Panc1 (cell line): ENCODE results near the gene FAF2. TPM values are rescaled to one million over a fixed set of nuclear protein-coding genes. Genes with fewer than 3 reads are reported as not detected.
A peak's percentile ranks its signal among the peaks of the same experiment; 100 is the strongest.

ENCODE experiments used
- ATAC-seq: fragments of 200-7000 bp; cut with Tn5 transposase; 2 replicates; pipeline ENCODE4 v1.9.1; 2020; ENCODE audit warnings: mild to moderate bottlenecking, moderate library complexity
- BruUV-seq: library from RNA; stranded (reverse); fragments of 400-500 nt; replicated peaks from 2 replicates; lab custom pipeline; 2021; lab: Mats Ljungman, UMichigan
- CTCF ChIA-PET: fragments of 300-600 bp; sonication (Branson Sonifier 250); formaldehyde crosslinking; loops from one replicate; lab custom pipeline; 2022; ENCODE audit warnings: antibody characterized with exemption; lab: Charles Lee
- POLR2A ChIA-PET: fragments of 300-600 bp; sonication (Branson Sonifier 250); formaldehyde crosslinking; loops from one replicate; lab custom pipeline; 2022; ENCODE audit warnings: antibody characterized with exemption; lab: Charles Lee
- DNase-seq: peaks from one replicate; pipeline ENCODE4 v3.0.0-alpha.2; 2010; ENCODE audit warnings: low read depth, low spot score
- H3K27ac ChIP-seq: 2 replicates; pipeline ENCODE4 v1.5.1; 2011; ENCODE audit warnings: mild to moderate bottlenecking, low read length, inconsistent platforms
- H3K27me3 ChIP-seq: fragments of 200-500 bp; sonication (Bioruptor generic); 2 replicates; pipeline ENCODE4 v1.6.0; 2014; ENCODE audit warnings: low read length, inconsistent platforms; ENCODE audit not compliant: control insufficient read depth, insufficient read depth
- H3K36me3 ChIP-seq: fragments of 200-500 bp; sonication (Bioruptor generic); 2 replicates; pipeline ENCODE4 v1.5.1; 2014; ENCODE audit warnings: inconsistent platforms, mild to moderate bottlenecking, low read length, moderate library complexity; ENCODE audit not compliant: control insufficient read depth, insufficient read depth
- H3K4me1 ChIP-seq: 2 replicates; pipeline ENCODE4 v1.5.1; 2011; ENCODE audit warnings: inconsistent platforms, mild to moderate bottlenecking, low read length, moderate library complexity; ENCODE audit not compliant: control insufficient read depth, insufficient read depth
- H3K4me3 ChIP-seq, 2 experiments: 2 replicates each; pipeline ENCODE4 v1.5.1; 2011 to 2012; ENCODE audit warnings: low read depth in 2 of 2, low read length in 2 of 2, mild to moderate bottlenecking in 2 of 2, inconsistent platforms in 1 of 2, moderate library complexity in 1 of 2
- H3K9me3 ChIP-seq: fragments of 200-500 bp; sonication (Bioruptor generic); 2 replicates; pipeline ENCODE4 v1.5.1; 2014; ENCODE audit warnings: low read depth, mild to moderate bottlenecking, inconsistent platforms, low read length, moderate library complexity; ENCODE audit not compliant: control insufficient read depth, insufficient read depth
- POLR2AphosphoS5 ChIP-seq: IDR thresholded peaks from 2 replicates; pipeline ENCODE4 v1.6.1; 2012; ENCODE audit warnings: mild to moderate bottlenecking, low read depth, low read length, moderate library complexity
- SIN3A ChIP-seq: IDR thresholded peaks from 2 replicates; pipeline ENCODE4 v1.6.1; 2012; ENCODE audit warnings: low read depth, mild to moderate bottlenecking, low read length, moderate library complexity, borderline replicate concordance; ENCODE audit not compliant: insufficient read depth
- TCF7L2 ChIP-seq: IDR thresholded peaks from 2 replicates; pipeline ENCODE4 v1.6.1; 2011; ENCODE audit warnings: mild to moderate bottlenecking, low read depth, low read length, inconsistent platforms
- in situ Hi-C: cut with HindIII; loops from 2 replicates; pipeline ENCODE4 v1.10.0; 2016; ENCODE audit warnings: low sequenced_read_pairs, low pct_unique_long_range_greater_than_20kb
- intact Hi-C: fragments of 100-400 bp; cut with micrococcal nuclease; formaldehyde crosslinking; loops from one replicate; pipeline ENCODE4 v1.10.0; 2022; ENCODE audit not compliant: unreplicated experiment
- total RNA-seq: library from RNA; stranded (reverse); gene quantifications from one replicate; pipeline ENCODE4 v1.2.1, GENCODE V29; 2021; ENCODE audit not compliant: unreplicated experiment
- TF ChIP-seq, protein P1 (sequence below), 2 experiments: IDR thresholded peaks; 2 replicates each; pipeline ENCODE4 v1.6.1; 2011 to 2012; ENCODE audit warnings: low read depth in 2 of 2, control low read depth in 1 of 2, low read length in 1 of 2, mild to moderate bottlenecking in 1 of 2, moderate library complexity in 1 of 2; ENCODE audit not compliant: insufficient read depth in 1 of 2
- TF ChIP-seq, protein P2 (sequence below): fragments of 450-650 bp; IDR thresholded peaks from 2 replicates; pipeline ENCODE4 v1.5.1; 2017; ENCODE audit warnings: mild to moderate bottlenecking

Gene FAF2
- total RNA-seq, 1 experiment from 2014 or later: 86.6 TPM

DNA sequence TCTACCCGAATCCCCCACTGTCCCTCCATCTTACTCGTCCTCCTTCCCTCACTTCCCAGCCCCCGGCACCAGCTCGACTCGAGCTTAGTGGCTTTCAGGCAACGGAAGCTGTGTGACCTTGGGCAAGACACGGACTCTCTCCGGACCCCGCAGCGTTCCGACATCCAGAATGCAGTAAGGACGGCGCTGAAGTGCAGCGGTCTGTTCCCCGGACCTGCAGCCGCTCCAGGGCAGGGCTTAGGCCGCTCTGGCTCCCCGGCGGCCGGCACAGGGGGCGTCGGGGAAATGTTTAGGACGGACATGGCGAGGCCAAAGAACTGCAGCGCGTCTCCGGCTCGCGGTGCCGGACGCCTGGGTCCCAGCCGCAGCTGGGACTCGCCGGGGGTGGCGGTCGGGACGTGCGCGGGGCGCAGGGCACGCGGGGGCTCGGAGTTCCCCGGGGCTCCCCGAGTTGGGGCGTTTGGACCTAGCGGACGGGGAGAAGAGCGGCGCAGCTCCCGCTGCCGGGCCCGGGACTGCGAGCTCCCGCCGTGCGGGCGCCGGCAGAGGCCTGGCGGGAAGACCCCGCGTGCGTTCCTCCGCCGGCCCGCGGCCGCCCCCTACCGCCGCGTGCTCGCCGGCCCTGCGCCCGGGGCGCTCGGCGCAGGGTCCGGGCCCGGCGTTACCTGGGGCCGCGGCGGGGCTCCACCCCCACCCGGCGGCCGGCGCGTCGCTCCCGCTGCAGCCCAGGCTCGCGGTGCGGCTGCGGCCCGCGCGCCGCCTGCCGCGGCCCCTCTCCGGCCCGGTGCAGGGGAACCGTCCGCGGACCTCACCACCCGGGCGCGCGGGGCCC is 94.6 kb downstream of the FAF2 start:
- ChIA-PET POLR2A (interaction anchor here (0.6 kb wide), 5 partner anchors 25 to 924 kb away, joined by 3 to 12 read pairs (median 7); no protein-coding TSS in a partner anchor), CTCF (interaction anchor here (0.6 to 1.0 kb wide), 9 partner anchors 7 to 127 kb away, joined by 3 to 16 read pairs (median 6); partner anchors contain the start of genes CLTB and EIF4E1B)
- H3K36me3 ChIP-seq: no peaks in the 10 kb centered on the region
- in situ Hi-C loops (no loop called here), intact Hi-C loops (no loop called here)
- H3K4me1 ChIP-seq: peaks cover 44% of the 10 kb centered on the region
- no TSS peak for BruUV-seq
- TF ChIP-seq, protein P1, sequence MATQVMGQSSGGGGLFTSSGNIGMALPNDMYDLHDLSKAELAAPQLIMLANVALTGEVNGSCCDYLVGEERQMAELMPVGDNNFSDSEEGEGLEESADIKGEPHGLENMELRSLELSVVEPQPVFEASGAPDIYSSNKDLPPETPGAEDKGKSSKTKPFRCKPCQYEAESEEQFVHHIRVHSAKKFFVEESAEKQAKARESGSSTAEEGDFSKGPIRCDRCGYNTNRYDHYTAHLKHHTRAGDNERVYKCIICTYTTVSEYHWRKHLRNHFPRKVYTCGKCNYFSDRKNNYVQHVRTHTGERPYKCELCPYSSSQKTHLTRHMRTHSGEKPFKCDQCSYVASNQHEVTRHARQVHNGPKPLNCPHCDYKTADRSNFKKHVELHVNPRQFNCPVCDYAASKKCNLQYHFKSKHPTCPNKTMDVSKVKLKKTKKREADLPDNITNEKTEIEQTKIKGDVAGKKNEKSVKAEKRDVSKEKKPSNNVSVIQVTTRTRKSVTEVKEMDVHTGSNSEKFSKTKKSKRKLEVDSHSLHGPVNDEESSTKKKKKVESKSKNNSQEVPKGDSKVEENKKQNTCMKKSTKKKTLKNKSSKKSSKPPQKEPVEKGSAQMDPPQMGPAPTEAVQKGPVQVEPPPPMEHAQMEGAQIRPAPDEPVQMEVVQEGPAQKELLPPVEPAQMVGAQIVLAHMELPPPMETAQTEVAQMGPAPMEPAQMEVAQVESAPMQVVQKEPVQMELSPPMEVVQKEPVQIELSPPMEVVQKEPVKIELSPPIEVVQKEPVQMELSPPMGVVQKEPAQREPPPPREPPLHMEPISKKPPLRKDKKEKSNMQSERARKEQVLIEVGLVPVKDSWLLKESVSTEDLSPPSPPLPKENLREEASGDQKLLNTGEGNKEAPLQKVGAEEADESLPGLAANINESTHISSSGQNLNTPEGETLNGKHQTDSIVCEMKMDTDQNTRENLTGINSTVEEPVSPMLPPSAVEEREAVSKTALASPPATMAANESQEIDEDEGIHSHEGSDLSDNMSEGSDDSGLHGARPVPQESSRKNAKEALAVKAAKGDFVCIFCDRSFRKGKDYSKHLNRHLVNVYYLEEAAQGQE (IDR thresholded peaks at IDR 0.05; ENCODE audit: insufficient read depth in 1 of 2, low read depth in 2 of 2, low read length in 1 of 2): no peak
- TF ChIP-seq TCF7L2: no peak
- TF ChIP-seq, protein P2, sequence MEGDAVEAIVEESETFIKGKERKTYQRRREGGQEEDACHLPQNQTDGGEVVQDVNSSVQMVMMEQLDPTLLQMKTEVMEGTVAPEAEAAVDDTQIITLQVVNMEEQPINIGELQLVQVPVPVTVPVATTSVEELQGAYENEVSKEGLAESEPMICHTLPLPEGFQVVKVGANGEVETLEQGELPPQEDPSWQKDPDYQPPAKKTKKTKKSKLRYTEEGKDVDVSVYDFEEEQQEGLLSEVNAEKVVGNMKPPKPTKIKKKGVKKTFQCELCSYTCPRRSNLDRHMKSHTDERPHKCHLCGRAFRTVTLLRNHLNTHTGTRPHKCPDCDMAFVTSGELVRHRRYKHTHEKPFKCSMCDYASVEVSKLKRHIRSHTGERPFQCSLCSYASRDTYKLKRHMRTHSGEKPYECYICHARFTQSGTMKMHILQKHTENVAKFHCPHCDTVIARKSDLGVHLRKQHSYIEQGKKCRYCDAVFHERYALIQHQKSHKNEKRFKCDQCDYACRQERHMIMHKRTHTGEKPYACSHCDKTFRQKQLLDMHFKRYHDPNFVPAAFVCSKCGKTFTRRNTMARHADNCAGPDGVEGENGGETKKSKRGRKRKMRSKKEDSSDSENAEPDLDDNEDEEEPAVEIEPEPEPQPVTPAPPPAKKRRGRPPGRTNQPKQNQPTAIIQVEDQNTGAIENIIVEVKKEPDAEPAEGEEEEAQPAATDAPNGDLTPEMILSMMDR: no peak; the same call in 1 of the 2 replicates
- TF ChIP-seq SIN3A: no peak
- no peak for TF ChIP-seq POLR2AphosphoS5
- H3K9me3 ChIP-seq: no peaks in the 10 kb centered on the region
- ATAC-seq: peak; percentile 71
- peak overlapping the region; percentile 65 to 89 for H3K4me3 ChIP-seq
- DNase-seq: no peak
- peak overlapping the region; percentile 86 for H3K27ac ChIP-seq
- no peaks in the 10 kb centered on the region for H3K27me3 ChIP-seq

DNA sequence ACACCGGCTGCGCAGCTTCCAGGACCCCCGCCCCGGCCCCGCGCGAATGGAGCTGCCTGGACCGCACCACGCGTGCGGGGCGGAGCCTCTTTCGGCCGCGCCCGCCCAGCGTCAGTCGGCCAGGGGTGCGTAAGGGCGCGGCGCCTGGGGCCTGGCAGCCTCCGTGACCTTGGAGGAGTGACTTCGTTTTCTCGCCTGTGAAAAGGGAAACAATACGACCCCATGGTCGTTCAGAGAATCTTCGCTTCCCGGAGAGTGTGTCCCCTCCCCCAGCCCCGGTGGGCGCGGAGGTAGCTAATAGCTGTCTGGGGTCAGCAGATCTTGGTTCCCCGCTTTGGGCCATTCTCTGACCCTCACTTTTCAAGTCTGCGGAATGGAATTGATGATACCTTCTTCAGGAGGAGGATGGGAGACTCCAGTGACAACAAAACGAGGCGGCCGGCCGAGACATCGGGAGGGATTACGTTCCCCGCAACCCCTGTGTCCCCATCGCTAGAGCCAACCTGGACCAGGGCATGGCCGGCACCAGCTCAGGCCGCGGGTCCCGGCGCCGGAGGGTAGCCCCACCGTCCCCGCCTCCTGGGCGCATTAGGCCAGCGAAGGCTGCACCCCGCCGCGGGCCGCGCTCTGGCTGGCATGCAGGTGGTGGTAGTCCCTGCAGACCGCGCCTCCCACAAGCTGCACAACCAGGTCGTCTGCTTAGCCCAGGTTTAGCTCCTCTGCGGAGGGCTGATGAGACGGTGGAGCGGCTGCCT is 95.4 kb downstream of the FAF2 start:
- ChIA-PET CTCF (interaction anchor here (0.6 to 1.0 kb wide), 9 partner anchors 8 to 128 kb away, joined by 3 to 16 read pairs (median 4); partner anchors contain the start of genes CLTB and EIF4E1B), POLR2A (interaction anchor here (0.5 to 1.0 kb wide), 8 partner anchors 8 to 925 kb away, joined by 3 to 12 read pairs (median 6); no protein-coding TSS in a partner anchor)
- in situ Hi-C loops (no loop called here), intact Hi-C loops (no loop called here)
- Histone ChIP-seq H3K27me3 (no peaks in the 10 kb centered on the region), H3K4me1 (peaks cover 39% of the 10 kb centered on the region), H3K27ac (peak overlapping the region; percentile 90), H3K9me3 (no peaks in the 10 kb centered on the region), H3K36me3 (no peaks in the 10 kb centered on the region), H3K4me3 (peak overlapping the region; percentile 65 to 89)
- no peak for DNase-seq
- BruUV-seq: TSS peak; percentile 91
- ATAC-seq: peak; percentile 90
- TF ChIP-seq POLR2AphosphoS5 (peak; percentile 57; the same call in 1 of the 2 replicates), SIN3A (0 out of 2 replicates have a peak, but pooled peaks have one; percentile 39), TCF7L2 (no peak)
- TF ChIP-seq, protein P1 (IDR thresholded peaks at IDR 0.05; ENCODE audit: insufficient read depth in 1 of 2, low read depth in 2 of 2, low read length in 1 of 2): no peak
- TF ChIP-seq, protein P2: no peak
